Adipocyte (in vitro differentiated cells): ENCODE results near the gene CAPN9.

ENCODE experiments used
- DNase-seq: peaks from one replicate; pipeline ENCODE4 v3.0.0-alpha.2; 2015; ENCODE audit warnings: low read depth
- H3K27me3 ChIP-seq: replicated peaks from 2 replicates; pipeline ENCODE4 v1.7.0; 2013; ENCODE audit warnings: mild to moderate bottlenecking, low read length, moderate library complexity; ENCODE audit not compliant: control insufficient read depth, insufficient read depth
- H3K36me3 ChIP-seq: 2 replicates; pipeline ENCODE4 v1.7.0; 2013; ENCODE audit warnings: low read length, mild to moderate bottlenecking, moderate library complexity; ENCODE audit not compliant: control insufficient read depth, insufficient read depth, severe bottlenecking
- H3K4me1 ChIP-seq: 2 replicates; pipeline ENCODE4 v1.7.0; 2013; ENCODE audit warnings: mild to moderate bottlenecking, low read length, moderate library complexity; ENCODE audit not compliant: control insufficient read depth, insufficient read depth
- H3K4me3 ChIP-seq: 2 replicates; pipeline ENCODE4 v1.7.0; 2013; ENCODE audit warnings: mild to moderate bottlenecking, low read length, moderate library complexity
- H3K9ac ChIP-seq: 2 replicates; pipeline ENCODE4 v1.7.0; 2013; ENCODE audit warnings: mild to moderate bottlenecking, low read length, moderate library complexity
- H3K9me3 ChIP-seq: 2 replicates; pipeline ENCODE4 v1.7.0; 2013; ENCODE audit warnings: mild to moderate bottlenecking, low read length, moderate library complexity; ENCODE audit not compliant: control insufficient read depth

Gene CAPN9

GRCh38 chr1:230737622-230738262 lies 9.4 kb upstream of the CAPN9 start:
- Histone ChIP-seq H3K4me1 (no peaks in the 10 kb centered on the region), H3K9ac (no peak overlapping the region), H3K4me3 (no peak overlapping the region), H3K27me3 (peaks cover 5% of the 10 kb centered on the region), H3K36me3 (no peaks in the 10 kb centered on the region), H3K9me3 (peaks cover 6% of the 10 kb centered on the region)
- no peak for DNase-seq

- no peaks in the 10 kb centered on the region for H3K4me1 ChIP-seq
- DNase-seq = no peak
- peaks cover 5% of the 10 kb centered on the region for H3K27me3 ChIP-seq
- H3K4me3 ChIP-seq = no peak overlapping the region
- H3K9ac ChIP-seq = no peak overlapping the region
- H3K9me3 ChIP-seq = peaks cover 6% of the 10 kb centered on the region
- H3K36me3 ChIP-seq = no peaks in the 10 kb centered on the region
Observed at GRCh38 chr1:230739564-230740290, 7.5 kb upstream of the CAPN9 start.

- Histone ChIP-seq H3K9ac (no peak overlapping the region), H3K27me3 (peaks cover 5% of the 10 kb centered on the region), H3K36me3 (no peaks in the 10 kb centered on the region), H3K9me3 (no peaks in the 10 kb centered on the region), H3K4me3 (no peak overlapping the region), H3K4me1 (no peaks in the 10 kb centered on the region)
- DNase-seq = no peak
Observed at GRCh38 chr1:230743899-230744298, 3.3 kb upstream of the CAPN9 start.

- H3K9ac ChIP-seq = no peak overlapping the region
- no peaks in the 10 kb centered on the region for H3K4me1 ChIP-seq
- no peaks in the 10 kb centered on the region for H3K9me3 ChIP-seq
- peak; percentile 55 for DNase-seq
- no peak overlapping the region for H3K4me3 ChIP-seq
- peaks cover 5% of the 10 kb centered on the region for H3K27me3 ChIP-seq
- H3K36me3 ChIP-seq = no peaks in the 10 kb centered on the region
Observed at GRCh38 chr1:230744382-230744781, 2.8 kb upstream of the CAPN9 start.

- Histone ChIP-seq H3K4me3 (no peak overlapping the region), H3K36me3 (no peaks in the 10 kb centered on the region), H3K9ac (no peak overlapping the region), H3K9me3 (no peaks in the 10 kb centered on the region), H3K27me3 (no peaks in the 10 kb centered on the region), H3K4me1 (no peaks in the 10 kb centered on the region)
- no peak for DNase-seq
Observed at GRCh38 chr1:230745071-230745470, 2.1 kb upstream of the CAPN9 start.

- H3K4me1 ChIP-seq = no peaks in the 10 kb centered on the region
- no peaks in the 10 kb centered on the region for H3K9me3 ChIP-seq
- H3K4me3 ChIP-seq = no peak overlapping the region
- no peaks in the 10 kb centered on the region for H3K36me3 ChIP-seq
- H3K27me3 ChIP-seq = peaks cover 11% of the 10 kb centered on the region
- DNase-seq = no peak
- no peak overlapping the region for H3K9ac ChIP-seq
Observed at GRCh38 chr1:230746617-230747016, 571 bp upstream of the CAPN9 start.

GRCh38 chr1:230747890-230748800 lies 957 bp downstream of the CAPN9 start:
- no peaks in the 10 kb centered on the region for H3K36me3 ChIP-seq
- H3K9ac ChIP-seq = no peak overlapping the region
- H3K4me1 ChIP-seq = no peaks in the 10 kb centered on the region
- H3K27me3 ChIP-seq = peaks cover 11% of the 10 kb centered on the region
- DNase-seq = no peak
- no peaks in the 10 kb centered on the region for H3K9me3 ChIP-seq
- H3K4me3 ChIP-seq = no peak overlapping the region

GRCh38 chr1:230749150-230749549 lies 2.0 kb downstream of the CAPN9 start:
- Histone ChIP-seq H3K4me3 (no peak overlapping the region), H3K9me3 (no peaks in the 10 kb centered on the region), H3K9ac (no peak overlapping the region), H3K36me3 (no peaks in the 10 kb centered on the region), H3K27me3 (peaks cover 11% of the 10 kb centered on the region), H3K4me1 (peaks cover 2% of the 10 kb centered on the region)
- no peak for DNase-seq

- Histone ChIP-seq H3K4me3 (no peak overlapping the region), H3K36me3 (no peaks in the 10 kb centered on the region), H3K9me3 (no peaks in the 10 kb centered on the region), H3K9ac (no peak overlapping the region), H3K27me3 (peaks cover 11% of the 10 kb centered on the region), H3K4me1 (peaks cover 3% of the 10 kb centered on the region)
- DNase-seq = no peak
Observed at GRCh38 chr1:230749635-230750034, 2.4 kb downstream of the CAPN9 start.

GRCh38 chr1:230750576-230750975 lies 3.4 kb downstream of the CAPN9 start:
- Histone ChIP-seq H3K9ac (no peak overlapping the region), H3K4me1 (peaks cover 9% of the 10 kb centered on the region)
- no peak for DNase-seq

GRCh38 chr1:230750986-230751625 lies 3.9 kb downstream of the CAPN9 start:
- peaks cover 9% of the 10 kb centered on the region for H3K4me1 ChIP-seq

More at GRCh38 chr1:230750576-230750975, 3.4 kb downstream of the CAPN9 start:
- H3K36me3 ChIP-seq = no peaks in the 10 kb centered on the region
- no peaks in the 10 kb centered on the region for H3K9me3 ChIP-seq
- no peak overlapping the region for H3K4me3 ChIP-seq
- H3K27me3 ChIP-seq = peaks cover 11% of the 10 kb centered on the region

More at GRCh38 chr1:230750986-230751625, 3.9 kb downstream of the CAPN9 start:
- DNase-seq = no peak
- Histone ChIP-seq H3K9me3 (no peaks in the 10 kb centered on the region), H3K36me3 (no peaks in the 10 kb centered on the region), H3K4me3 (no peak overlapping the region), H3K9ac (no peak overlapping the region), H3K27me3 (peaks cover 11% of the 10 kb centered on the region)
